Epithelial cell of esophagus (primary cell): Measurements from ENCODE around the gene IL1RAPL1.

Source experiments
- DNase-seq: peaks from one replicate; pipeline ENCODE4 v3.0.0; 2010; ENCODE audit warnings: low read depth
- H3K4me3 ChIP-seq: 2 replicates; pipeline ENCODE4 v1.5.1; 2011; ENCODE audit warnings: mild to moderate bottlenecking, low read length, control low read depth
- TF ChIP-seq, protein P1 (sequence below): IDR thresholded peaks from 2 replicates; pipeline ENCODE4 v1.5.1; 2011; ENCODE audit warnings: low read depth, mild to moderate bottlenecking, low read length, control low read depth, inconsistent platforms; ENCODE audit not compliant: insufficient read depth; ENCODE audit errors: missing control alignments

Gene IL1RAPL1

DNA sequence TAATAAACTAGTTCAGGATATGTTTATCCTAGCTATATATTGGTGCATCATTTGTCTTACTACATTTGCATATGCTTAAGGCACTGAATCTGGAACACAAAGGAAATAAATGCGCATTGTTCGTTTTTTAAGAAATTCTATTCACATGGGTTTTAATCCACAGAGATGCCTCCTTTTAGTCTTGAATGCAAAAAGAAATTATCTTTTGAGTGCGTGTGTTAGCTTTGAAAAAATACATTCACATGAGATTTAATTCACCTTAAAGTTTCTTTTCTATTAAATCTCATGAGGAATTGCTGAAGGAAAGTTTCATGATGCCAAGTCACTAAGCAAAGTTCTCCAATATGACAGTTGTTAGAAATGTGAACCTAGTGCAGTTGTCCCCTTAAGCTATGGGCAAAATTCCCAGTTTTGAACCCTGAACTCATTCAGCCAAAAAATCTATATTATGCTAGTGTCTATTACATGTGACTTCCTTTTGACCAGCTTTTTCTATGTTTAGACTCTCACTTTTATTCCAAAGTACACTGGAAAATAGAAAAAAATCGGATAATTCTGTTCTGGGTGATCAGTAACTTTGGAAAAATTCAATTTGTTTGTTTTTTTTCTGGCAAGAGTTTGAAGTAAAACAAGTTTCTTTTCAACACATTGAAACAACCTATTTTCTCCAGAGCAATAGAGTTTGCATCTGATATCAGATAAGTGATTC lies 1201.9 kb downstream of the IL1RAPL1 start:
- DNase-seq = no peak
- TF ChIP-seq, protein P1, sequence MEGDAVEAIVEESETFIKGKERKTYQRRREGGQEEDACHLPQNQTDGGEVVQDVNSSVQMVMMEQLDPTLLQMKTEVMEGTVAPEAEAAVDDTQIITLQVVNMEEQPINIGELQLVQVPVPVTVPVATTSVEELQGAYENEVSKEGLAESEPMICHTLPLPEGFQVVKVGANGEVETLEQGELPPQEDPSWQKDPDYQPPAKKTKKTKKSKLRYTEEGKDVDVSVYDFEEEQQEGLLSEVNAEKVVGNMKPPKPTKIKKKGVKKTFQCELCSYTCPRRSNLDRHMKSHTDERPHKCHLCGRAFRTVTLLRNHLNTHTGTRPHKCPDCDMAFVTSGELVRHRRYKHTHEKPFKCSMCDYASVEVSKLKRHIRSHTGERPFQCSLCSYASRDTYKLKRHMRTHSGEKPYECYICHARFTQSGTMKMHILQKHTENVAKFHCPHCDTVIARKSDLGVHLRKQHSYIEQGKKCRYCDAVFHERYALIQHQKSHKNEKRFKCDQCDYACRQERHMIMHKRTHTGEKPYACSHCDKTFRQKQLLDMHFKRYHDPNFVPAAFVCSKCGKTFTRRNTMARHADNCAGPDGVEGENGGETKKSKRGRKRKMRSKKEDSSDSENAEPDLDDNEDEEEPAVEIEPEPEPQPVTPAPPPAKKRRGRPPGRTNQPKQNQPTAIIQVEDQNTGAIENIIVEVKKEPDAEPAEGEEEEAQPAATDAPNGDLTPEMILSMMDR = no peak
- no peak overlapping the region for H3K4me3 ChIP-seq

DNA sequence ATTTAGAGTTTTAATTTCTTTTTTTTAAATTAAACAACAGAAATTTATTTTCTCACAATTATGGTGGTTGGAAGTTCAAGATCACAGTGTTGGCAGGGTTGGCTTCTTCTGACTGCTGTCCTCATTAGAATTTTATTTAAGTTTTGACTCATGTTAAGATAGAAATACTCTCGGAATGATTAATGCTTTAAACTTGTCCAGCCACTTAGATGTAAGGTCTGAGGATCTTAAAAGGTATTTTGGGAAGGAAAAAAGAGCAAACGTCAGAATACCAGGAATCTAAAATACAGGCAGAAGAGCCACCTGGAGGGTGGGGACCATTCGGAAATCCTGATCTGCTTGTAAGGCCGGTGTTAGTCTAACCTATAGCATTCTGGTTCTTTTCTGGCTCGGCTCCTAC lies 1205.1 kb downstream of the IL1RAPL1 start:
- H3K4me3 ChIP-seq = no peak overlapping the region
- TF ChIP-seq, protein P1 = no peak
- no peak for DNase-seq

DNA sequence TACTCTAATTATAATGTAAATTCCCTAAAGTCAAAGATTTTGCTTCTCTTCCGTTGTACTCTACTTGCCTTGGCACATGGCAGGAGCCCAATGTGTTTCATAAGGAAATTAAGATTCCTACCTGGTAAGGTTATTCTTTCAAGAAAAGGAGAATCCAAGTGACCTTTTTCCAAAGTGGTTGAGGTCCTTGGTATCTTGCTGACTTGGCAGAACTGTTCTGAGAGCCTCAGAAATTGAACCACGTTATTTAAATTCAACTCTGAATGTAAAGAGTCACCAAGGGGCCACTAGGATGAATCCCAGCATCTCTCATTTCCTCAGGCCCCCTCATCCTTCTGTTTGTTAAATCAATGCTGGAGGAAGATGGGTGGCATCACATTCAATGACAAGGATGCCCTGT lies 1209.9 kb downstream of the IL1RAPL1 start:
- no peak overlapping the region for H3K4me3 ChIP-seq
- TF ChIP-seq, protein P1 = no peak
- no peak for DNase-seq

DNA sequence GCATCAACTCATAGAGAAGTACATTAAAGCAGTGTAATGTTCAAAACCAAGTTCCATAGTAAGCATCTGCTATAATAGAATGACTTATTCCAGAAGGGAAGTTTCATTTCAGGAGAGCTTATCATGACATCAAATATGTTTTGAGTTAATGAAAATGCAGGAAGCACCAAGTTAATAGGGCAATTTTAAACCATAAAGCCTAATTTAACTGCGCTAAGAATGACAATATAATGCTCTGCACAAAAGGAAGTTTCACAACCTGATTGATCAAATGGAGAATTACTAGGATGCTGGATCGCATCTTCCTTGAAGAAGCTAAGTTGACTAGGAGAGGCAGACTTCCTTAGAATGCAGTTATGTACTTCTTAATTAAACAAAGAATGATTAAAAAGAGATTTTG lies 1211.2 kb downstream of the IL1RAPL1 start:
- TF ChIP-seq, protein P1 = no peak
- H3K4me3 ChIP-seq = no peak overlapping the region
- no peak for DNase-seq

DNA sequence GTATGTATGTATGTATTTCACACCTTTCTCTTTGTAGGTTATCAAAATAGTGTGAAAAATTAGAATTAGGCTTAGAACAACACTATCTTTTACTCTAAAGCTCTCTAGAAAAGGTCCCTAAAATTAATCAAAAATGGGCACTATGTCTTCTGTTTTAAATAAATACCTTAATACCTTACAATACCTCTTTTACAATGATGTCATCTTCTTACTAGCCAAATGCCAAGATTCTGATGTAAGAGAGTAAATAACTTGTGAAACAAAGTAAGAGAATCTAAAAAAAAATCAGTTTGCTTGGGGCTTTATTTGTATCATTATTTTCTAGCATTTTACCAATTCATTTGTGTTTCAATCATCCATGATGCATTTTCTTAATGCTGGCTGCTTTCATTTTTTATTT lies 1225.9 kb downstream of the IL1RAPL1 start:
- H3K4me3 ChIP-seq = no peak overlapping the region
- TF ChIP-seq, protein P1 = no peak
- peak; percentile 0 for DNase-seq

DNA sequence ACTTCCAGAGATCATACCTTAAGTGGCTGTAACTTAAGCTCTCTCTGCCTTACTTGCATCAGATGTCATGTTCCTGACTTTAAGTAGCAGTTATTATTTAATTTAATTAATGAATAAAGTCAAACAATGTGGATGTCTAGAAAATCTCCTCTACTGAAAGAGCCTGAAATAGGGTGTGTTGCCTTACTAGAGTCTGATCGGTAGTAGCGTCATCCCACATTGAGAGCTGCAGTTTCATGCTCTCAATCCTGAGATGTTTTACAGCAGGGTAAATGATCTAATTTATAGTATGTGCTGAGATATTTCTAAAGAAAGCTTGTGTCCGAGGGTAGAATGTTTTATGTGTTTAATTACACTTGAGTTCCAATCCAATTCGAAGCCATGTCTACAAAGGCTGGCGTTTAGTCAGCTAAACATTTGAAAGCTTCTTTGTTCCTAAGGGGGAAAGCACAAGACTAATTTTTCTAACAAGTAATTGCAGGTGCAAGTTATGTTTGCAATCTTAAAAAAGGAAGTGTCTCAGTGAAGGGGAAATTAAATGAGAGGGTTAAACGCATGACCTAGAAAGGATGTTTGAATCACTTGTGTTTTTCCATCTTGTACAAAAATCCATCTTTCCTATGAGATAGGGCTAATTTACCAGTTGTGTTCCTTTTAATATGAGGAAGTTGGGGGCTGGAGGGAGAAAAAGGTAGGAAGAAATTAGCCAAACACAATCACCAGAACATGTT lies 1237.1 kb downstream of the IL1RAPL1 start:
- DNase-seq = no peak
- no peak overlapping the region for H3K4me3 ChIP-seq

More for the DNA sequence above, 1237.1 kb downstream of the IL1RAPL1 start:
- TF ChIP-seq, protein P1 = no peak
